GM11168 (cell line): Measurements from ENCODE around the gene YPEL1.
"Not testable (repeated sequence)": the region's sequence is repeated elsewhere in the genome, so short reads cannot be mapped to it uniquely, and the experiment has no call there.

Source experiments
- in situ Hi-C: fragments of 300-500 bp; cut with MboI; formaldehyde crosslinking; loops from one replicate; pipeline ENCODE4 v1.12.0; 2022; ENCODE audit warnings: low sequenced_read_pairs; ENCODE audit not compliant: unreplicated experiment

YPEL1 gene

GRCh38 chr22:21688341-21688705 is 47.3 kb downstream of the YPEL1 start:
- in situ Hi-C loops = no loop called here

GRCh38 chr22:21687685-21688259 is 47.8 kb downstream of the YPEL1 start:
- in situ Hi-C loops = no loop called here

GRCh38 chr22:21686634-21687393 is 48.8 kb downstream of the YPEL1 start:
- in situ Hi-C loops = no loop called here

GRCh38 chr22:21686193-21686608 is 49.4 kb downstream of the YPEL1 start:
- in situ Hi-C loops = no loop called here

GRCh38 chr22:21685164-21685513 is 50.5 kb downstream of the YPEL1 start:
- in situ Hi-C loops = no loop called here

- in situ Hi-C loops = no loop called here
These were observed 51.0 kb downstream of the YPEL1 start for GRCh38 chr22:21684492-21685163.

- in situ Hi-C loops = no loop called here
These were observed 52.2 kb downstream of the YPEL1 start for GRCh38 chr22:21683401-21683811.

GRCh38 chr22:21682385-21683175 is 53.0 kb downstream of the YPEL1 start:
- in situ Hi-C loops = no loop called here

- in situ Hi-C loops = no loop called here
These were observed 53.8 kb downstream of the YPEL1 start for GRCh38 chr22:21681566-21682370.

- in situ Hi-C loops = no loop called here
These were observed 54.6 kb downstream of the YPEL1 start for GRCh38 chr22:21680830-21681565.

- in situ Hi-C loops = no loop called here
These were observed 56.2 kb downstream of the YPEL1 start for GRCh38 chr22:21679383-21679782.

GRCh38 chr22:21678842-21679241 is 56.8 kb downstream of the YPEL1 start:
- in situ Hi-C loops = not testable (repeated sequence)

GRCh38 chr22:21677606-21678443 is 57.8 kb downstream of the YPEL1 start:
- in situ Hi-C loops = no loop called here

- in situ Hi-C loops = no loop called here
These were observed 60.9 kb downstream of the YPEL1 start for GRCh38 chr22:21674638-21675245.

GRCh38 chr22:21673534-21674321 is 61.9 kb downstream of the YPEL1 start:
- in situ Hi-C loops = no loop called here

- in situ Hi-C loops = no loop called here
These were observed 63.4 kb downstream of the YPEL1 start for GRCh38 chr22:21672107-21672629.

GRCh38 chr22:21669026-21669425 is 66.6 kb downstream of the YPEL1 start:
- in situ Hi-C loops = no loop called here
